Kidney epithelial cell (primary cell): ENCODE measurements around the gene PLA1A. TPM values are rescaled to one million over a fixed set of nuclear protein-coding genes. Genes with fewer than 3 reads are reported as not detected.

Experiments
- DNase-seq: peaks from one replicate; pipeline ENCODE4 v3.0.0-alpha.2; 2010; ENCODE audit warnings: low read depth
- H3K27me3 ChIP-seq: 2 replicates; pipeline ENCODE4 v1.6.0; 2011; ENCODE audit warnings: low read length; ENCODE audit not compliant: control insufficient read depth, insufficient read depth
- H3K36me3 ChIP-seq: 2 replicates; pipeline ENCODE4 v1.5.1; 2011; ENCODE audit warnings: low read length; ENCODE audit not compliant: control insufficient read depth, insufficient read depth
- H3K4me3 ChIP-seq: 2 replicates; pipeline ENCODE4 v1.5.1; 2011; ENCODE audit warnings: low read depth, mild to moderate bottlenecking, control low read depth, low read length
- CTCF ChIP-seq: IDR thresholded peaks from 2 replicates; pipeline ENCODE4 v1.5.1; 2011; ENCODE audit warnings: mild to moderate bottlenecking, moderate library complexity, low read length, control low read depth, inconsistent platforms; ENCODE audit not compliant: insufficient read depth, poor library complexity, severe bottlenecking
- total RNA-seq: library from RNA; depleted of rRNA; stranded (reverse); fragments of >200 nt; gene quantifications from 2 replicates; pipeline ENCODE4 v1.2.3, GENCODE V29; 2015

Gene PLA1A
- total RNA-seq, 1 donor from 2014 or later, result 1.4 TPM

GRCh38 chr3:119616056-119616455 lies 18.4 kb downstream of the PLA1A start:
- no peak overlapping the region for H3K4me3 ChIP-seq
- TF ChIP-seq CTCF, result no peak
- no peaks in the 10 kb centered on the region for H3K36me3 ChIP-seq
- no peak for DNase-seq
- H3K27me3 ChIP-seq, result no peaks in the 10 kb centered on the region

- no peak for TF ChIP-seq CTCF
- Histone ChIP-seq H3K27me3 (no peaks in the 10 kb centered on the region), H3K4me3 (no peak overlapping the region), H3K36me3 (no peaks in the 10 kb centered on the region)
- DNase-seq, result no peak
Observed at GRCh38 chr3:119619094-119619493, 21.4 kb downstream of the PLA1A start.

- no peaks in the 10 kb centered on the region for H3K27me3 ChIP-seq
- H3K4me3 ChIP-seq, result no peak overlapping the region
- H3K36me3 ChIP-seq, result no peaks in the 10 kb centered on the region
- DNase-seq, result no peak
- TF ChIP-seq CTCF, result no peak
Observed at GRCh38 chr3:119620899-119621298, 23.2 kb downstream of the PLA1A start.

- no peak for TF ChIP-seq CTCF
- H3K27me3 ChIP-seq, result no peaks in the 10 kb centered on the region
- H3K36me3 ChIP-seq, result no peaks in the 10 kb centered on the region
- H3K4me3 ChIP-seq, result no peak overlapping the region
- DNase-seq, result no peak
Observed at GRCh38 chr3:119624002-119624720, 26.5 kb downstream of the PLA1A start.

- DNase-seq, result no peak
- no peak for TF ChIP-seq CTCF
- H3K4me3 ChIP-seq, result no peak overlapping the region
- no peaks in the 10 kb centered on the region for H3K36me3 ChIP-seq
- H3K27me3 ChIP-seq, result no peaks in the 10 kb centered on the region
Observed at GRCh38 chr3:119625451-119626153, 27.9 kb downstream of the PLA1A start.

- Histone ChIP-seq H3K27me3 (no peaks in the 10 kb centered on the region), H3K36me3 (no peaks in the 10 kb centered on the region), H3K4me3 (no peak overlapping the region)
- TF ChIP-seq CTCF, result no peak
- DNase-seq, result no peak
Observed at GRCh38 chr3:119626196-119626595, 28.5 kb downstream of the PLA1A start.
